Cardiac muscle cell (in vitro differentiated cells and primary cell): ENCODE measurements around the gene NRP1. TPM values are rescaled to one million over a fixed set of nuclear protein-coding genes. Genes with fewer than 3 reads are reported as not detected.
"Not testable (repeated sequence)": the region's sequence is repeated elsewhere in the genome, so short reads cannot be mapped to it uniquely, and the experiment has no call there.

Source experiments
- DNase-seq, 2 donors: peaks; one replicate each; pipeline versions ENCODE4 v3.0.0 to v3.0.0-alpha.2; 2010 to 2017; ENCODE audit warnings: low read depth in 1 of 2, low spot score in 1 of 2
- H3K27ac ChIP-seq: fragments of 200-600 bp; sonication (generic); 2 replicates; pipeline ENCODE4 v1.5.1; 2016
- H3K27me3 ChIP-seq: fragments of 200-600 bp; sonication (generic); 2 replicates; pipeline ENCODE4 v1.6.0; 2016; ENCODE audit warnings: control low read depth
- H3K36me3 ChIP-seq: fragments of 200-600 bp; sonication (generic); 2 replicates; pipeline ENCODE4 v1.5.1; 2016; ENCODE audit warnings: control low read depth
- H3K4me1 ChIP-seq: fragments of 200-600 bp; sonication (generic); 2 replicates; pipeline ENCODE4 v1.8.1; 2017; ENCODE audit warnings: low read depth, mild to moderate bottlenecking, mixed run types
- H3K4me3 ChIP-seq: fragments of 200-600 bp; sonication (generic); 2 replicates; pipeline ENCODE4 v1.5.1; 2016; ENCODE audit warnings: mild to moderate bottlenecking
- H3K9me3 ChIP-seq: fragments of 200-600 bp; sonication (generic); 2 replicates; pipeline ENCODE4 v1.5.1; 2017; ENCODE audit warnings: low read depth, mild to moderate bottlenecking, control low read depth
- polyA plus RNA-seq: library from polyadenylated mRNA; unstranded; fragments of >200 nt; fragmentation: Nextera tagmentation; extraction: Ambion mirVana; gene quantifications from 2 replicates; pipeline ENCODE4 v1.2.1, GENCODE V29; 2016
- total RNA-seq: library from RNA; depleted of rRNA; stranded (reverse); fragments of >200 nt; gene quantifications from 2 replicates; pipeline ENCODE4 v1.2.3, GENCODE V29; 2016
- TF ChIP-seq, protein P1 (sequence below): IDR thresholded peaks from 2 replicates; pipeline ENCODE4 v1.5.1; 2012; ENCODE audit warnings: low read depth, mild to moderate bottlenecking, low read length

The NRP1 gene
- total RNA-seq (178 and 327 TPM in 2 replicates), polyA plus RNA-seq (145 and 241 TPM in 2 replicates)

DNA sequence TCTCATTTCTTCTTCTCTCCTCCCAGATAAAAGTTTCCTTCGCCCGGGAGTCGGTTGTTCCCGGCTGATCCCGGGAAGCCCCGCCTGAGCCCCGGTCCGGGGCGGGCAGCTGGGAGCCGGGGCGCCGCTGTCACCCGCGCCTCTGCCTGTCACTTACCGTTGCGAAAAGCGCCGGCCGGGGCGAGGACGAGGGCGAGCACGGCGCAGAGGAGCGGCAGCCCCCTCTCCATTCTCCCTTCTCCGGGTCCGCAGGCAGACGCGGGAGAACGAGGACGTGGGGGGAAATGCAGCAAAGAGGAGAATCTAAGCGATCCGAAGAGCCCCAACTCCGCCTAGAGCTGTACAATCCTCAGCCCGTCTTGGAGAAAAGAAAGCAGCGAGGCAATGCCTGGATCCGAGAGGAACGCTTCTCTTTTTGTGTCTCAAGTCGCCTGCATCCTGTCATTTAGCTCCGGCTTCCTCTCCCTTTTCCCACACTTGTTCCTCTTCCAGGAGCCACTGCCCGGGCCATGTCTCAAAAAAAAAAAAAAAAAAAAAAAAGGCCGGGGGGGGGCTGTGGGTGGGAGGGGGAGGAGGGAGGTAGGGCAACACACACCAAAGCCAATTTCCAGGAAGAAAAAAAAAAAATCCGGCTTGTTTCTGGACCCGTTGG is at the start of gene NRP1:
Gene NRP1 (minus strand): TSS at position 515 of the 652 bp plus-strand sequence. CDS start 285 bp downstream, at position 230.
- TF ChIP-seq, protein P1, sequence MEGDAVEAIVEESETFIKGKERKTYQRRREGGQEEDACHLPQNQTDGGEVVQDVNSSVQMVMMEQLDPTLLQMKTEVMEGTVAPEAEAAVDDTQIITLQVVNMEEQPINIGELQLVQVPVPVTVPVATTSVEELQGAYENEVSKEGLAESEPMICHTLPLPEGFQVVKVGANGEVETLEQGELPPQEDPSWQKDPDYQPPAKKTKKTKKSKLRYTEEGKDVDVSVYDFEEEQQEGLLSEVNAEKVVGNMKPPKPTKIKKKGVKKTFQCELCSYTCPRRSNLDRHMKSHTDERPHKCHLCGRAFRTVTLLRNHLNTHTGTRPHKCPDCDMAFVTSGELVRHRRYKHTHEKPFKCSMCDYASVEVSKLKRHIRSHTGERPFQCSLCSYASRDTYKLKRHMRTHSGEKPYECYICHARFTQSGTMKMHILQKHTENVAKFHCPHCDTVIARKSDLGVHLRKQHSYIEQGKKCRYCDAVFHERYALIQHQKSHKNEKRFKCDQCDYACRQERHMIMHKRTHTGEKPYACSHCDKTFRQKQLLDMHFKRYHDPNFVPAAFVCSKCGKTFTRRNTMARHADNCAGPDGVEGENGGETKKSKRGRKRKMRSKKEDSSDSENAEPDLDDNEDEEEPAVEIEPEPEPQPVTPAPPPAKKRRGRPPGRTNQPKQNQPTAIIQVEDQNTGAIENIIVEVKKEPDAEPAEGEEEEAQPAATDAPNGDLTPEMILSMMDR, result no peak
- Histone ChIP-seq H3K4me3 (peak within 1 kb of the TSS; percentile 95), H3K36me3 (peaks cover 8% of the 10 kb centered on the region), H3K27me3 (no peaks in the 10 kb centered on the region), H3K4me1 (peaks cover 19% of the 10 kb centered on the region), H3K27ac (peak within 1 kb of the TSS; percentile 96), H3K9me3 (no peaks in the 10 kb centered on the region)
- peak; percentile 29 to 49 for DNase-seq

DNA sequence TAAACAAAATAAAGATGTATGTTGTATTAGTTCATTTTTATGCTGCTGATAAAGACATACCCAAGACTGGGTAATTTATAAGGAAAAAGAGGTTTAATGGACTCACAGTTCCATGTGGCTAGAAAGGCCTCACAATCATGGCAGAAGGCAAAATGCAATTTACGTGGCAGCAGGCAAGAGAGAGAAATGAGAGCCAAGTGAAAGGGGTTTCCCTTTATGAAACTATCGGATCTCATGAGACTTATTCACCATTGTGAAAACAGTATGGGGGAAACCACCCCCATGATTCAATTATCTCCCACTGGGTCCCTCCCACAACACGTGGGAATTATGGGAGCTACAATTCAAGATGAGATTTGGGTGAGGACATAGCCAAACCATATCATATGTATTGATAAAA is 49.7 kb upstream of the NRP1 start:
- H3K4me1 ChIP-seq, H3K27ac ChIP-seq, H3K27me3 ChIP-seq, H3K9me3 ChIP-seq, H3K36me3 ChIP-seq, H3K4me3 ChIP-seq, DNase-seq: not testable (repeated sequence)

DNA sequence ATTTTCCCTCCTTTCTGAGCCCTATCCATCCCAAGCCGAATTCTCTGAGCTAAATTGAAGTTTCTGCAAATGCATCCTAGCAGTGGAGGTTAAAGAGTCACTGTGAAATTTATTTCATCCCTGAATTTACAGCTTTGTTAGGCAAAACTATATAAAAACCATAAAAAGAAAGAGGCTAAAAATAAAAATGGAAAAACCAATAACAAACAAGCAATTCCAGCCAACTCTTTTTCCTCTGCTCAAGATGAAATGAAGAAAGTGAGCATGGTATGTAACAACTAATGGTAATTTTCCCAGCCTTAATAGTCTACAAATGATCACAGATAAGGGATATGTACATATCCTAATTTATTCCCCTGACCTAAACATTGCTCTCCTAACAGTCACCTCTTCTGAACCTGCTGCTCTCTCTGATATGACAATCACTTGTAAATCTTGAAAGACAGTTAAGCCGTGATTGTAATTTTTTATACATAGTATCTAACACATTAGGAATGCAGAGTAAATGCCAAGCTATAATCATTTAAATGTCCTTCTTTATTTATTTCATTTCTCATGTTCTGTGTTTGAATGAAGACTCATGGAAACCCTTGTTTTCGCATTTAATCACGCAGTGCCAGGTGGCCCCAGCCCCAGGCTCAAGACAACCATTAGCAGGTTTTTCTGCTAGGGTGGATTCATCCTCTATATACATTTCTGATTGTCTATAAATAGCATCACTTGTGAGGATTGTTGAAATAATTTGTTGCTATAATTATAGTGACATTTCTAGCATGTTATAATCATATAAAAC is 48.6 kb upstream of the NRP1 start:
- Histone ChIP-seq H3K4me1 (peaks cover 6% of the 10 kb centered on the region), H3K9me3 (no peaks in the 10 kb centered on the region), H3K27ac (no peak overlapping the region), H3K4me3 (no peak overlapping the region), H3K27me3 (no peaks in the 10 kb centered on the region), H3K36me3 (no peaks in the 10 kb centered on the region)
- TF ChIP-seq, protein P1, result no peak
- no peak for DNase-seq

DNA sequence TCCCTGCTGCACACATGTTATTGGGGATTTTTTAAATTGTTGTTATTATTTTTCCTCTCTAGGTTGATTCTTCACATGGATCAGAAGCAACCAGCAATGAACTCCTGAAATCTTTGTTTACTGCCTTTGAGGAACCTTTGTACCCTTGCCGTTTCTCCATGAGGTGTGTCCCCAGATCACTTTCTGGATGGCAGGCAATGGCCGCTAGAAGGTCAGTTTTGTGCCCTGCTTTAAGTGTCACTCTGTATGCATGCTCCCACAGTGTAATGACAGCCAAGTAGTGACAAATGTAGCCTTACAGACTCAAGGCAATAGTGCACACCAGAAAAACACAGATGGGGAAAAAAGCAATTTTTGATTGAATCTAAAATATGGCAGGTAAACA is 47.7 kb upstream of the NRP1 start:
- no peak overlapping the region for H3K27ac ChIP-seq
- DNase-seq, result no peak

DNA sequence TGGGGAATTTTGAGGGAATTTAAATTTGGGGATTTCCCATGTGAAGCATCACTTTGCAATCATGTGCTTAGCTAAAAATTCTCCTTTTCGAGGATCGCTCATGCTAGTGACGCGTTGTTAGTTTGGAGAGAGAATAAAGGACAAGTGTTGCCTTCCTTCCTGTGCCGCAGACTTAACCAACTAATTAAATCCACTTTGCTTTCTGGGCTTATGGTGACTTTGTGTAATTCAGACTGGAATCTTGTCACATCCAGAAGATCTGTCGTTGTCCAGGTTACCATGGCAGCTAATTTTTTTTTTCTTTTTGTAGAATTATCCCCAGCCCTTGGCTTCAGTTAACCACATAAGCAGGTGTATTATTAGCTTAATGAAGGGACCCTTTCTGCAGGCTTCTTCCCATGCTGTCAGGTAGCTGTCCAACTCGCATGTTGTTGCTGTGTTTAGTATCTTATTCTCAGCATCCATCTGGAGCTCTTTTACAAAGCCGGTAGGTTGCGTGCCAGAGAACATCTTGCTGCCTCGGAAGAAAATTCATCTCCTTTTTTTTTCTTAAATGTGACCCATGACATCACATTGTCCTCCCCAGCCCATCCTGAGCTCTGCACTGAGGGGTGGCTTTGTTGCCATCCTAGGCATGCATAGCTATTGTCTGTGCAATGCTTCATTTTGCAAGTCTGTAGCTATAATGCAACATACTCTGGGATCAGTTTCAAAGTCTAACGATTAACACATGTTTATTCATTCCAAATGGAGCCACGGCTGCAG is 47.2 kb upstream of the NRP1 start:
- TF ChIP-seq, protein P1, result no peak
- DNase-seq, result peak in 1 of 2 donors; percentile 74
- no peaks in the 10 kb centered on the region for H3K36me3 ChIP-seq
- no peaks in the 10 kb centered on the region for H3K27me3 ChIP-seq
- no peaks in the 10 kb centered on the region for H3K9me3 ChIP-seq
- H3K4me1 ChIP-seq, result peaks cover 6% of the 10 kb centered on the region
- H3K4me3 ChIP-seq, result no peak overlapping the region
- no peak overlapping the region for H3K27ac ChIP-seq

More for the DNA sequence above, 47.7 kb upstream of the NRP1 start:
- Histone ChIP-seq H3K4me1 (peaks cover 6% of the 10 kb centered on the region), H3K36me3 (no peaks in the 10 kb centered on the region), H3K27me3 (no peaks in the 10 kb centered on the region), H3K4me3 (no peak overlapping the region), H3K9me3 (no peaks in the 10 kb centered on the region)
- TF ChIP-seq, protein P1, result no peak

DNA sequence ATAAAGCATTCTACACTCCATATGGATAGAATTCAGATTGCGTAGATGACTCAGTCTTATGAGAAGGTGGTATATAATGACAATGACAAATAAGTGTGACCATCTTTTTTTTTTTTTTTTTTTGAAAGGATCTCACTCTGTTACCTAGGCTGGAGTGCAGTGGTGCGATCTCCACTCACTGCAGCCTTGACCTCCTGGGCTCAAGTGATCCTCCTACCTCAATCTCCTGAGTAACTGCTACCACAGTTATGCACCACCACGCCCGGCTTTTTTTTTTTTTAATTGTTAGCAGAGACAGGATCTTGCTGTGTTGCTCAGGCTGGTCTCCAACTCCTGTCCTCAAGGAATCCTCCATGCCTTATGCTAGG is 43.2 kb upstream of the NRP1 start:
- Histone ChIP-seq H3K27ac (no peak overlapping the region), H3K36me3 (no peaks in the 10 kb centered on the region), H3K4me3 (no peak overlapping the region), H3K27me3 (no peaks in the 10 kb centered on the region), H3K4me1 (peaks cover 6% of the 10 kb centered on the region), H3K9me3 (no peaks in the 10 kb centered on the region)
- TF ChIP-seq, protein P1, result no peak
- DNase-seq, result peak in 1 of 2 donors; percentile 42
